GM21723 (cell line): ENCODE measurements around the gene CTNNA1.
"Not testable (repeated sequence)": the region's sequence is repeated elsewhere in the genome, so short reads cannot be mapped to it uniquely, and the experiment has no call there.

Source experiments
- ATAC-seq: cut with Tn5 transposase; IDR thresholded peaks from one replicate; pipeline ENCODE4 v1.9.1; 2021; ENCODE audit warnings: mild to moderate bottlenecking, moderate library complexity; ENCODE audit not compliant: unreplicated experiment

The CTNNA1 gene

DNA sequence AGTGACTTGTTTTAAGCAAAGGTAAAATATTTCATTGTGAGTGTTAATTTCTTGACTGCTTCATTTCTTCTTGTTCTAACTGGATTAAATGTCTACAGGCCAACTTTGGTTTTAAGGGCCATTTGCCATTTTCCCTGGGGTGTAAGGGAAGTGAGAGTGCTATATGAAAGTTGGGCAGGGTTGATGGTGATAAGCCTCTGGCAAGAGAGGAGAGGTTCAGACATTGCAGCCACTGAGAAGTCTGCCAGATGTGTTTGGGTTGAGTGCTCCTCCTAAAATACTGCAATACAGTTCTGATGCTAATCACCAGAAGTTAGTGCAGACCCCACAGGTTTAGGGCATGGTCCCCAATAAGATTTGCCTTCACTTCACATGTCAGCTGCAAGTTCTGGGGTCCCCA is 136.8 kb downstream of the CTNNA1 start:
- no peak for ATAC-seq

DNA sequence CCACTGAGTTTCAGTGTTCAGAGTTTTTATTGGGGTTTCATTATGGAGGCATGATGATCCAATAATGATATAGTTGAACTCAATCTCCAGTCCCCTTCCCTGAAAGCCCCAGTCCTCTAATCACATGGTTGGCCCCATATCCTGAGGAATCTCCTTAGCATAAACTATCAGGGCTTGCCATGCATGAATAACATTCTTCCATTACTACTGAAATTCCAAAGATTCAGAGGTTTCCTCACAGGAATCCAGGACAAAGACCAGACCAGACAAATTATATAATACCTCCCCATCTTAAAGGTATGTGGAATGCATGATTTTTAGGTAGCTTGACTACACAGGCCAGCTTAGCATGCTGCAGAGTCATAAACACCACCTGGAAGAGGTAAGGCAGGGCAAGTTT is 137.4 kb downstream of the CTNNA1 start:
- ATAC-seq, result no peak

DNA sequence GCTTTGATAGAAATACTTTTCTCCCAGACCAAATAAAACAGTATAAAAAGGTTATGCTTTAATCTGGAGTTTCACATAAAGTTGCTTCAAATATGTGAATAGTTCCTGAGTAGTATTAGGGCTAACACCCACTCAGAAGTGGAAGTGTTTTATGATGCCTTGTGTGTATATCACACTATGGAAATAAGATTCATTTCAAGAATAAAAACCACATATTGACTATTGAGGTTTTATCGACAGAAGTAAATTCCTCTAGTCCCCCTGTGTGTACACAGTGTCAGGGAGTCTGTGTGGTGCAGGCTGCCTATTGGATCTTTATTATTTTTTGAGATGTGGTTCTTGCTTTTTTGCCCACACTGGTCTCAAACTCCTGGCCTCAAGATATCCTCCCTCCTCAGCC is 142.7 kb downstream of the CTNNA1 start:
- no peak for ATAC-seq

DNA sequence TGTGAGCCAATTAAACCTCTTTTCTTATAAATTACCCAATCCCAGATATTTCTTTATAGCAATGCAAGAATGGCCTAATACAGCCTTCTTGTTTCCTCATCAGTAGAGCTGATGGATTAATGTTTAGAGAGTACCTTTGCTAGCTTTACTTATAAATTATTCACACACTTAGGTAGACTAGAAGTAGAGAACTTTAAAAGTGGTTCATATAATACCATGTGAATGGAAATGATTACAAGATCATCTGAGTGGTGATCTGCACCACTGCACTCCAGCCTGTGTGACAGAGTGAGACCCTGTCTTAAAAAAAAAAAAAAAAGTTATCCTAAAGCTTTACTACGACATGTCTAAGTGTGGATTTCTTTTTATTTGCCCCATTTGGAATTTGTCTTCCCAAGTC is 145.1 kb downstream of the CTNNA1 start:
- no peak for ATAC-seq

DNA sequence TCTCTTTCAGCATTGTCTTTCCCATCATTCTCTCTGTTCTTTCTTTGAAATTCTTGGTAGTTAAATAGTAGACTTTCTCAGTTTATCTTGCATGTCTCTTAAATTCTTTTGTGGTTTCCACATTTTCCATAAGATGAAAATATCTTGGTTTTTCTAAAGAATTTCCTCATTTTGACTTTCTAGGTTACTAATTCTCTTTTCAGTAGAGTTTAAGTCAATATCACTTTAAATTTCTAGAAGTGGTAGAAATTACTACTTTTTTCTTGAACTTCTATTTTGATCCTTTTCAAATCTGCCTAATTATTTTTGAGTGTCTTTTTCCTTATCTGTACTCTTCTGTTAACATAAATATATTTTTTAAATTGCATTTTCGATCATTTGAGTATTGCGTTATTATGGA is 145.5 kb downstream of the CTNNA1 start:
- ATAC-seq, result no peak

DNA sequence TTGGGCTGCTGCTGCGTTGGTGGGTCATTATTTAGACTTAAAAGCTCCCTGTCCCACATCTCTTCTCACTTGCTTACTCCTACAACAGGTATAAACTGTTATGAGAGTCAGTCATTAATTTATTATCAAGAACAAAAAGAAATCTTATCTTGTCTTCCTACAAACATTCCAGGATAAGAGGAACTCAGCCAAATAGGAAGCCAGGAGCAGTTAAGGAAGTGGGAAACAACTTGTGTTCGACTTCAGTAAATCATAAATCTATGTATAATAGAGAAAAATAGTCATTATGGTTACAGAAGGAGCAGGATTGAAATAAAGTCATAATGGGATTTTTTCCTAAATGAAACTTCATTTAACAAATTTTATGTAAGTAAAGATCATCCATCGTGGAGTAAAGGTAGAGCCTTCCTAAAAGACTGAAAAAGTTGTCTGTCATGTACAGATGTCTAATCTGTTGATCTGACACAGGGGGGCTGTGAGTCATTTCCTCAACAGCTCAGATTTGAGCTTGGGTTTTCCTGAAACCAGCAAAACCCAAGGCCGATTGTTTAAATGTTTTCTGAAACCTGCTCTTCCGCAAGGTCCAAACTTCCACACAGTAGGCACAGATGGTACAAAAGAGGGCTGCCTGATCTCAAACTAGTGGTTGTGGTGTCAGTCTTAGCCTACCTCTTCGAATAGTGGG is 147.2 kb downstream of the CTNNA1 start:
- no peak for ATAC-seq

DNA sequence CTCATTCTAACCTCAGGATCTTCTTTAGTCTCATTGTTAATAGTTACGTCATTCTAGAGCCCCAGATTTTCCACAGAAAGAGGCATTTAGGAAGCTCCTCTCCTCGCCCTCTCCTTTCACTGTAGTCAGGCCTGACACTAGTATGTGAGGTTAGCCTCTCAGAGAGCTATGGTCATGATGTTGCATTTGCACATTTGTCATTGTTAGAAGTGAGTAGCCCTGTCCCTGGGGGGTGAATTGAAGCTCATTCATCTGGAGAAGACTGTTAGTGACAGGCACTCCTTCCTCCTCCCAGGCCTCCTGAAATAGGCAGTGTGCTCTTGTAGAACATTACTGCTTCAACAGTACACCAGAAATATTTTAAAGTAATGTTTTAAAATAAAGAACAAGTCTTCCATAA is 148.5 kb downstream of the CTNNA1 start:
- no peak for ATAC-seq

DNA sequence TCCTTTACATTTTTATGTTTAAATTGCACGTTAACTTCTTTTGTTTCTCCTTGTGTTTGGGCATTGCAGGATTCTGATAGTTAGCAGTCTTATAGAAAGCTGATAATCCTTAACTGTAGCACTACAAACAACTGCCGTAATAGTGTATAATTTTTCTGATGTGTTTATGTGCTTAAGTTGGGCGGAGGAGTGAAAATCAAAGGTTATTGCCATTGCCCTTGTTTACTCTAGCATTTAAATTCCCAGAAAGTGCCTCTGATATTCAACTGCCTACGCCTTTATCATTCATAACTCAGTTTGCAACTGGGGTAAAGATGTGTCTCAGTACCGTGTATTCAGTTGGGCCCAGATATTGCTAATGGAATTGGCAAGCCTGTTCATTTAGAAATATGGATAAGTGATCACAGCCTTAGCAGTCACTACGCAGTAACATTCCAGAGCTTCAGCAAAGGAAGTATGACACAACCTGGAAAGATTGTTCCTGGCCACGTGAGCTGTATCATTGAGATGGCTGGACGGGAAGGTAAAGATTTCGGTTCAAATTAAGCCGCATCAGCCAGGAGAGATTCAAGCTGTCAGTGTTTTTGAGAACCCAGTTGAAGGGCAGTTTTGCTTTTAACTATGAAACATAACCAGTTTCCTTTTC is 150.0 kb downstream of the CTNNA1 start:
- ATAC-seq, result no peak

DNA sequence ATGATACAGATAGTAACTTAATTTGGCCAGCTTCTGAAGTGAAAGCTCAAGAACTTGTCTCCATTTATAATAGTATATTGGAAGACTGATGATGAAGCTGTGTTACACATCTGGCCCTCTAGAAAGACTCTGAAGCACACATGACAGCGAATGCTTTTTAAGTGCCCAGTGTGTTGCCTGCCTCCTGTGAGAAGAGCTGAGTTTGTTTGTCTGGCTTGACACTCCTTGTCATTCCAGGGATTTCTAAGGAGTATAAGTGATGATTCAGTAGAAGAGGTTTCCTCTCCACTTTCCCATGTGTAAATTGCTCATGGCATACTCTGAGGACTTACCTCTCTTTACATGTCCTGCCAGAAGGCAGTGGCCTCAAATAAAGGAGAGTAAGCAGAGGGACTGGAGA is 152.3 kb downstream of the CTNNA1 start:
- ATAC-seq, result no peak

DNA sequence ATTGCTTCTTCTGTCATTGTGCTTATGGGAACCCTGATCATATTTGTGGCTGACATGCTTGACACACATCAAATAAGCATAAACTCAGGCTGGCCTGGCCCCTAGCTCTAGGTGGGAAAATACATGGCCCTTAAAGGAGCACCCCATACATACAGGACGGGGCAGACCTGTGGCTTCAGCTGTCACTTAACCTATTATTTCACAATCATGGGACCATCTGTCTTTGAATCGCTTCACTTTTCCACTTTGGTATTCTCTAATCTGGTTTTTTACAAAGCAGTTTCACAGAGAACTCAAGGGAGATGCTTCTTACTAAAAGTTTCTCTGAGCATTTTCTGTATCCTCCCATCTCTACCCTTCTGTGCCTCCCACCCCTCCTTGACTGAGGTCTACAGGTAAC is 156.5 kb downstream of the CTNNA1 start:
- ATAC-seq, result no peak

DNA sequence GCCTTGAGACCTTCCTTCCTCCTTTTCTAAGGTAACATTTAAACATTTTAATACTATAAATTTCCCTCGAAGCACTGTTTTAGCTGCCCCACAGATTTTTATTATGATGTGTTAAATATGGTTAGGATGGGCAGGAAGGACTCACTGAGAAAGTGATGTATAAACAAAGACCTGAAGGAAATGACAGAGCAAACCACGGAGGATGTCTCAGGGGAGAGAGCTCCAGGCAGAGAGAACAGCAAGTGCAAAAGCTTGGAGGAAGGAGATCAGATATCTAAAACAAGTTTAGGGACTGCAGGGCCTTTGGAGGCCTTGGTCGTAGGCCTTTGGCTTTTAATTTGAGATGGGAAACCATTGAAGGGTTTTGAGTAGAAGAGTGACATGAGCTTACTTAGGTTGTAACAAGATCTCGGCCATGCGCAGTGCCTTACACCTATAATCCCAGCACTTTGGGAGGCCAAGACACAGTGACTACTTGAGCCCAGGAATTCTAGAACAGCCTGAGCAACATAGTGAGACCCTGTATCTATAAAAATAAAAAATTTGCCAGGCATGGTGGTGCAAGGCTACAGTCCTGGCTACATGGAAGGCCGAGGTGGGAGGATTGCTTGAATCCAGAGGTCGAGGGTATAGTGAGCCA is 157.4 kb downstream of the CTNNA1 start:
- ATAC-seq, result no peak

DNA sequence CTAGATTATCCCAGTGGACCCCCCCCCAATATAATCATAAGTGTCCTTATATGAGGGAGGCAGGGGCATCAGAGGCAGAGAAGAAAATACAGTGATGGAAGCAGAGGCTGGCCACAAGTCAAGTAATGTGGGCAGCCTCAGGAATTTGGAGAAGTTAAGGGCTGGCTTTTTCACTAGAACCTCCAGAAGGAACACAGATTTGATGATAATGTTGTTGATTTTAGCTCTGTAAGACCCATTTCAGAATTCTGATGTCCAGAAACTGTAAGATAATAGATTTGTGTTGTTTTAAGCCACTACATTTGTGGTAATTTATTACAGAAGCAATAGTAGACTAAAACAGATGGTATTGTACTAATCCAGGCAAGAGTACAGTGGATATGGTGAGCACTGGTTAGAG is 158.2 kb downstream of the CTNNA1 start:
- no peak for ATAC-seq

DNA sequence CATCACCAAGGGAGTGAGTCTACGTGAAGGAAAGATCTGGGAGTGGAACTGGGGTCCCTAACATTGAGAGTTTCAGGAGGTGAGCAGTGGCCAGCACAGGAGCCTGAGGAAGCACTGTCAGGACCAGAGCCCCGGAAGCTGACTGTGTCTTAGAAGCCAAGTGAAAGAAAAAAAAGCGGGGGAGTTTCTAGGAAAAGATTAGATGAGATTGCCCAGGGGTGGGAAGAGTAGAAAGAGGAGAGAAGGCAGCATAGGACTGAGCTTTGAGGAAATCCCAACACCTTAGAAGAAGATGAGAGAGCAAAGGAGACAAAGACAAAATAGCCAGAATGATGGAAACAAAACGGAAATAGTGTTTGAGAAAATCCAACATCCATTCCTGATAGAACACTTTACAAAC is 158.9 kb downstream of the CTNNA1 start:
- no peak for ATAC-seq

DNA sequence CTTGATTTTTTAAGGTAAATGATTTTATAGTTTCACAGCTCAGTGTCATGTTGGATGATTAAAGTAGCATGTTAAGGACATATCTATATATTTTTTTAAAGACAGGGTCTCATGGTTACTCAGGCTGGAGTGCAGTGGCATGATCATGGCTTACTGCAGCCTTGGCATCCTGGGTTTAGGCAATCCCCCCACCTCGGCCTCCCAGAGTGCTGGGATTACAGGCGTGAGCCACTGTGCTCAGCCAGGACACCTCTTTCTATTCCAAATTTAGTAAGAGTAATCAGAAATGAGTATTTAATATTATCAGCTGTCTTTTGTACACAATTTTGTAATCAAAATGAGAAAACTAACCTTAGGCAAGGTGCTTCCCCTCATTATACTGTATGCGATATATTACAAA is 160.5 kb downstream of the CTNNA1 start:
- no peak for ATAC-seq

DNA sequence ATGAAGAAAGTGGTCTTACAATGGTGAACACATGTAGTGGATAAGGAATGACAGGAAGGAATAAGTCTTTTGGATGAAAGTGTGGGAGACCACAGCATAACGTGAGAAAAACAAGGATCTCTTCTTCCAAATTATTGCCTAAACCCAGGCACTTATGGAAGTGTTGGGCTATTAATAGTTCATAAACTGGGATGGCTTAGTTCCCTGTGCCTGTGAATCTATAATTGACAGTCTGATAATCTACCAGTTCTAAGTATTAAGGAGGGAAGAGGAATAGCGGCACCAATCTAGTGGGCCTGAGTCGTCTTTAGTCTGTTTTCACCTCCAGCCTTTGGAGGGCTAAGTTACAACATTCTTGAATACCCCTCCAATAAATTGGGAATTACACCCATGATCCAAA is 161.1 kb downstream of the CTNNA1 start:
- no peak for ATAC-seq

DNA sequence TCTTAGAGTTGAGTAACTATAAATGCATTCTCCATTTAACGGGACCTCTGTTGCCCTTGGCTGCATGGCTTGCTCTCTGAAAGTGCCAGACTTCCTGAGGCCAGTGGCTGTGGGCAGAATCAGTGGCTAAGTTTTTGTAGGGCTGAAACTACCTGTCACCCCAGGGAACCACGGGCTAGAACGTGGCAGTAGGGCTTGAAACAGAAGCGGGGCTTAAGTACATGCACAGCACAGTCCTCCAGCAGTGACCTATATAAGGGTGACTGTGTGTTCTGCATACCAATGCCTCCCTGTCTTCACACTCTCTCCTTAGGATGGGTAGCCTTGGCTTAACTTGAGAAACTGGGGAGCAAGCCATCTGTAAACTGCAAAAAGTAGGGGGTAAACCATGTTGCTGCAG is 165.5 kb downstream of the CTNNA1 start:
- ATAC-seq, result no peak

DNA sequence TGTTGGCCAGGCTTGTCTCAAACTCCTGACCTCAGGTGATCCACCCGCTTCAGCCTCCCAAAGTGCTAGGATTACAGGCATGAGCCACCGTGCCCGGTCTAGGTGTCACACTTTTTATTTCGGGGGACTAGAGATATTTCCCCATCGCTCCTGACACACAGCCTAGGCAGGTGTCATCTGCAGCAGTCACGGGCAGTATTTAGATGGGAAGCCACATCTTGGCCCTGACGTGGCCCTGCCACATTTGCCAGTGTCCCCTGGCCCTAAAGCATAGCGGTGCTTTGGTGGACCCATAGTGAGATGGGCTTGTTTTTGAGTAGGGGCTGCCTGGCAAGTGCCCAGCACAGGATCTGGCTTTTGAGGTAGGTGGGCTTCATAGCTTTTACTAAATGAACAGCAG is 167.0 kb downstream of the CTNNA1 start:
- ATAC-seq, result no peak

DNA sequence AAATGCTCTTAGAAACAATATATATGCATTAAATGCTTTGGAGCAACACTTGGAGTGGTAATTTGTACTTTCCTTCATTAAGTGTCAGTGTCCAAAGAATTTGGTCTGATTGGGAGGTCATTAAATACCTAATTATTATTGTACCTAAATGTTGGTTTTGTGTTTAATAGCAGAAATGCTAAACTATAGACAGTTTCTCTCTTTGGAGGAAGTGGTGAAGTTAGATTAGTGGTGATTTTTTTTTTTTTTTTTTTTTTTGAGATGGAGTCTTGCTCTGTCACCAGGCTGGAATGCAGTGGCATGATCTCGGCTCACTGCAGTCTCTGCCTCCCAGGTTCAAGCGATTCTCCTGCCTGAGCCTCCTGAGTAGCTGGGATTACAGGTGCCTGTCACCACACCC is 168.1 kb downstream of the CTNNA1 start:
- not testable (repeated sequence) for ATAC-seq

DNA sequence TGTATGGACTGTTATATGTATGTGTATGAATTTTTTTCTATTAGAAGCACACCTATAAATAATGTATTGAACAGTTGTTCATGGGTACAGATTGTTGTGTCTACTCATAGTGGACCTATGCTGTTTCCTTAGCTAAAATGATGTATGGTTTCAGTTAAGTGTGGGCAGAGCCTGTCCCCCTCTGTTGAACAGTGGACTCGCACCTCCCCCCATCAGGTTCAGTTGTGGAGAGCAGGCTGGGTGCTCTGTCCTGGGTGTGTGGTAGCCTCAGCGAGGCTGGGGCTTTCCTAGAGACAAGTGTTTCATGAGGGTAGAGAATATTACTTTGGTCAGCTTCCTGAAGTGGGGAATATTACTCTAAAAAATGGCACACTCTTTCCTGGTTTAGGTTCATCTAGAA is 169.3 kb downstream of the CTNNA1 start:
- ATAC-seq, result no peak

DNA sequence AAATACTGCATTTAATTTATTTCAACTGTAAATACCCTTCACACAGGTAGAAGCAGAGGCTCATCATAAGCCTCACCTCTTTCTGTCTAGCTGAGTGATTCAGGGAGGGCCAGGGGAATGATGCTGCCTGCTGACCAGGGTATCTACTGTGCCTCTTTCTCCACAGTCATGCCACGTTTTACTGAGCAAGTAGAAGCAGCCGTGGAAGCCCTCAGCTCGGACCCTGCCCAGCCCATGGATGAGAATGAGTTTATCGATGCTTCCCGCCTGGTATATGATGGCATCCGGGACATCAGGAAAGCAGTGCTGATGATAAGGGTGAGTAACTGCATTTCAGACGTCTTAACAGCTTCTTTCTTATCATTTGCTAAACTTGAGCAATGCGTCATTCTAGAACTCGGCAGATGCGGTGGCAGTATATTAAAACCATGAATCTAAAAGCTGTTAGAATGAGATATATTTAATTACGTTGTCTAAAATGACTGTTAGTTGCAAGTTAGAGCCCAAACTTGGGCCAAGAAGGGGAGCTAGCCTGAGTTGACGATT is 171.9 kb downstream of the CTNNA1 start:
- ATAC-seq, result no peak

DNA sequence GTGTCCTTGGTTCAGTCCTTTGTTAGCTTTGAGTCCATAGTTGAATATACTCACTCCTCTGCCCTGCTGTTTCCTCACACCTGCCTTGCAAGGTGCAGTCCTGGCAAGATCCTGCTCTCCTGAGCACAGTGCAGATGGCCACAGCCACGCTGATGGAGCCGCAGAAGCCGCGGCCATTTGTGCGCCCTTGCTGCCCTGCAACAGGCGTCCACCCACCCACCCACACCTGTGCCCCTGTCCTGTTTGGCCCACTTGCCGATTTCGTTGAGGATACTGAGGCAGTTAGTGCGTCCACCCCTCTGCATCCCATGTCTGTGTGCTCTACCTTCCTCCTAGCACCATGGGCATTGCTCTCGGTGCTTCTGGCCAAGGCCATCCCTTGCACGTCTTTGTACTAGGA is 173.0 kb downstream of the CTNNA1 start:
- no peak for ATAC-seq
